MG63 (cell line): ENCODE data around the gene SDK1. TPM values are rescaled to one million over a fixed set of nuclear protein-coding genes. Genes with fewer than 3 reads are reported as not detected.

Experiments used
- DNase-seq: peaks from one replicate; pipeline ENCODE4 v3.0.0-alpha.2; 2020
- H3K27me3 ChIP-seq: fragments of 250-450 bp; sonication (Bioruptor Pico); 2 replicates; pipeline ENCODE4 v1.5.1; 2020; ENCODE audit warnings: mild to moderate bottlenecking, moderate library complexity
- H3K36me3 ChIP-seq: fragments of 250-450 bp; sonication (Bioruptor Pico); 2 replicates; pipeline ENCODE4 v1.5.1; 2020; ENCODE audit warnings: mild to moderate bottlenecking, moderate library complexity
- H3K4me3 ChIP-seq: fragments of 250-450 bp; sonication (Bioruptor Pico); 2 replicates; pipeline ENCODE4 v1.5.1; 2020; ENCODE audit warnings: mild to moderate bottlenecking, moderate library complexity
- H3K9me3 ChIP-seq: fragments of 250-450 bp; sonication (Bioruptor Pico); 2 replicates; pipeline ENCODE4 v1.5.1; 2020; ENCODE audit warnings: mild to moderate bottlenecking, moderate library complexity
- total RNA-seq: library from RNA; depleted of rRNA; stranded (reverse); fragments of >200 nt; shearing (Covaris generic); gene quantifications from 2 replicates; pipeline ENCODE4 v1.2.3, GENCODE V29; 2014; ENCODE audit warnings: low replicate concordance

SDK1 gene
- total RNA-seq, 1 experiment from 2014 or later = 1.1 TPM

- no peak for DNase-seq
- no peaks in the 10 kb centered on the region; the same call in 1 of the 2 replicates for H3K27me3 ChIP-seq
- no peak overlapping the region for H3K4me3 ChIP-seq
- H3K9me3 ChIP-seq = no peaks in the 10 kb centered on the region
- no peaks in the 10 kb centered on the region for H3K36me3 ChIP-seq
Measured at GRCh38 chr7:3965794-3966395, 664.8 kb downstream of the SDK1 start.

- no peaks in the 10 kb centered on the region; the same call in 1 of the 2 replicates for H3K27me3 ChIP-seq
- no peak for DNase-seq
- no peak overlapping the region for H3K4me3 ChIP-seq
- H3K36me3 ChIP-seq = no peaks in the 10 kb centered on the region
- H3K9me3 ChIP-seq = no peaks in the 10 kb centered on the region
Measured at GRCh38 chr7:3968234-3968633, 667.2 kb downstream of the SDK1 start.

- Histone ChIP-seq H3K36me3 (no peaks in the 10 kb centered on the region), H3K27me3 (no peaks in the 10 kb centered on the region; the same call in 1 of the 2 replicates), H3K9me3 (no peaks in the 10 kb centered on the region), H3K4me3 (no peak overlapping the region)
- DNase-seq = no peak
Measured at GRCh38 chr7:3969286-3969685, 668.2 kb downstream of the SDK1 start.

GRCh38 chr7:3971323-3971722 is 670.3 kb downstream of the SDK1 start:
- Histone ChIP-seq H3K27me3 (no peaks in the 10 kb centered on the region; the same call in 1 of the 2 replicates), H3K9me3 (no peaks in the 10 kb centered on the region), H3K36me3 (no peaks in the 10 kb centered on the region), H3K4me3 (no peak overlapping the region)
- DNase-seq = no peak

- no peaks in the 10 kb centered on the region for H3K36me3 ChIP-seq
- no peaks in the 10 kb centered on the region; the same call in 1 of the 2 replicates for H3K27me3 ChIP-seq
- DNase-seq = no peak
Measured at GRCh38 chr7:3973264-3973663, 672.2 kb downstream of the SDK1 start.

GRCh38 chr7:3974329-3974728 is 673.3 kb downstream of the SDK1 start:
- H3K36me3 ChIP-seq = no peaks in the 10 kb centered on the region
- no peaks in the 10 kb centered on the region; the same call in 1 of the 2 replicates for H3K27me3 ChIP-seq
- no peak overlapping the region for H3K4me3 ChIP-seq
- DNase-seq = no peak
- H3K9me3 ChIP-seq = no peaks in the 10 kb centered on the region

More at GRCh38 chr7:3973264-3973663, 672.2 kb downstream of the SDK1 start:
- Histone ChIP-seq H3K4me3 (no peak overlapping the region), H3K9me3 (no peaks in the 10 kb centered on the region)

- Histone ChIP-seq H3K4me3 (no peak overlapping the region), H3K9me3 (no peaks in the 10 kb centered on the region), H3K36me3 (no peaks in the 10 kb centered on the region), H3K27me3 (no peaks in the 10 kb centered on the region)
- no peak for DNase-seq
Measured at GRCh38 chr7:3975371-3975770, 674.3 kb downstream of the SDK1 start.

- H3K36me3 ChIP-seq = no peaks in the 10 kb centered on the region
- H3K9me3 ChIP-seq = no peaks in the 10 kb centered on the region
- no peak for DNase-seq
- H3K27me3 ChIP-seq = no peaks in the 10 kb centered on the region
- H3K4me3 ChIP-seq = no peak overlapping the region
Measured at GRCh38 chr7:3977391-3977790, 676.3 kb downstream of the SDK1 start.

- H3K27me3 ChIP-seq = no peaks in the 10 kb centered on the region
- DNase-seq = no peak
- H3K36me3 ChIP-seq = no peaks in the 10 kb centered on the region
- no peaks in the 10 kb centered on the region for H3K9me3 ChIP-seq
- H3K4me3 ChIP-seq = no peak overlapping the region
Measured at GRCh38 chr7:3978839-3979238, 677.8 kb downstream of the SDK1 start.

- Histone ChIP-seq H3K27me3 (no peaks in the 10 kb centered on the region), H3K9me3 (no peaks in the 10 kb centered on the region), H3K36me3 (no peaks in the 10 kb centered on the region), H3K4me3 (no peak overlapping the region)
- no peak for DNase-seq
Measured at GRCh38 chr7:3979611-3980299, 678.7 kb downstream of the SDK1 start.

- Histone ChIP-seq H3K36me3 (no peaks in the 10 kb centered on the region), H3K9me3 (no peaks in the 10 kb centered on the region), H3K4me3 (no peak overlapping the region), H3K27me3 (no peaks in the 10 kb centered on the region)
- DNase-seq = no peak
Measured at GRCh38 chr7:3980300-3980643, 679.2 kb downstream of the SDK1 start.

GRCh38 chr7:3981281-3981680 is 680.2 kb downstream of the SDK1 start:
- H3K27me3 ChIP-seq = no peaks in the 10 kb centered on the region
- no peak overlapping the region for H3K4me3 ChIP-seq
- H3K36me3 ChIP-seq = no peaks in the 10 kb centered on the region
- H3K9me3 ChIP-seq = no peaks in the 10 kb centered on the region
- DNase-seq = no peak

- no peak overlapping the region for H3K4me3 ChIP-seq
- no peak for DNase-seq
- H3K9me3 ChIP-seq = no peaks in the 10 kb centered on the region
- no peaks in the 10 kb centered on the region for H3K36me3 ChIP-seq
- H3K27me3 ChIP-seq = no peaks in the 10 kb centered on the region
Measured at GRCh38 chr7:3984456-3984855, 683.4 kb downstream of the SDK1 start.

- Histone ChIP-seq H3K4me3 (no peak overlapping the region), H3K27me3 (no peaks in the 10 kb centered on the region), H3K36me3 (no peaks in the 10 kb centered on the region), H3K9me3 (no peaks in the 10 kb centered on the region)
- DNase-seq = no peak
Measured at GRCh38 chr7:3986927-3987326, 685.9 kb downstream of the SDK1 start.

GRCh38 chr7:3987426-3987927 is 686.4 kb downstream of the SDK1 start:
- H3K36me3 ChIP-seq = no peaks in the 10 kb centered on the region
- no peak for DNase-seq
- H3K4me3 ChIP-seq = no peak overlapping the region
- no peaks in the 10 kb centered on the region for H3K9me3 ChIP-seq
- no peaks in the 10 kb centered on the region for H3K27me3 ChIP-seq

- H3K36me3 ChIP-seq = no peaks in the 10 kb centered on the region
- no peaks in the 10 kb centered on the region for H3K27me3 ChIP-seq
- no peaks in the 10 kb centered on the region for H3K9me3 ChIP-seq
- no peak for DNase-seq
- H3K4me3 ChIP-seq = no peak overlapping the region
Measured at GRCh38 chr7:3989723-3990122, 688.7 kb downstream of the SDK1 start.

GRCh38 chr7:3991731-3992231 is 690.7 kb downstream of the SDK1 start:
- Histone ChIP-seq H3K9me3 (no peaks in the 10 kb centered on the region), H3K27me3 (no peaks in the 10 kb centered on the region), H3K36me3 (no peaks in the 10 kb centered on the region), H3K4me3 (no peak overlapping the region)
- no peak for DNase-seq

- H3K36me3 ChIP-seq = no peaks in the 10 kb centered on the region
- no peak overlapping the region for H3K4me3 ChIP-seq
- no peaks in the 10 kb centered on the region for H3K9me3 ChIP-seq
- H3K27me3 ChIP-seq = no peaks in the 10 kb centered on the region
- DNase-seq = no peak
Measured at GRCh38 chr7:3992841-3993240, 691.8 kb downstream of the SDK1 start.
